ENCODE measurements around the gene TMUB1.

Gene TMUB1

DNA sequence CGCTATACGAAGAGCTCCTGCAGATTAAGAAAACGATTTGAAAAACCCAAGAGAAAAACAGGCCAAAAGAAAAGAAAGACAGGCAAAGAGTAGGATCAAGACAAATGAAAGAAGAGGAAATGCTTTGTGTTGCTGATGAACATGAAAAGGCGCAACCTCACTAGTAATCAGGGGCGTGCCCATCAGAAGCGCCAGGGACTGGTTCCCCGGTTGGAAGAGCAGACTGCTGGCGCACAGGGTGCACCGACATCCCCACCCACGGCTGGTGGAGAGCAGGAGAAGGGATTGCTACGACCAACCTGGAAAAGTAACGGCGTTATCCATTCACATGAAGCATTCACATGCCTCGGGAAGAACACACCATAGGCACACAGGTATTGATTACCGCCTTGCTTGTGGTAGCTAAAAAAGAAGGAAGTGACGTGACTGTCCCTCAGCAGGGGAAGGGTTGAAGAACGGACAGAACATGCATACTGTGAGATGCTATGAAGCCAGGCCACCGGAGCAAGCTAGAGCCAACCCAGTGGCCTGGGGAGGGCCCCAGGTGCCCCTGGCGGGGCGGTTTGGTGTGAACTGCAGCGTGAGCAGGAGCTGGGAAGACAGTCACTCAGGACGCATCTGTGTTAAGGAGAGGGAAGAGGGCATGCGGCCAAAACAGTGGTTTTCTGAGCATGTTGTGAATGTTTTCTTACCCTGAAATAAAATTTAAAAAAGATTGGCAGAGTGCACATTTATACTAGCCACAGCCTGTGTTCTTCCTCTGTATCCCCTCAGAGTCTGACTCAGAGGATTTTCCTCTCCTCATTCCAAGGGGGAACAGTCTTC is 21.3 kb upstream of the TMUB1 start:
- no peak for DNase-seq (ENCODE audit: low read depth in 2 of 2, low spot score in 1 of 2)

DNA sequence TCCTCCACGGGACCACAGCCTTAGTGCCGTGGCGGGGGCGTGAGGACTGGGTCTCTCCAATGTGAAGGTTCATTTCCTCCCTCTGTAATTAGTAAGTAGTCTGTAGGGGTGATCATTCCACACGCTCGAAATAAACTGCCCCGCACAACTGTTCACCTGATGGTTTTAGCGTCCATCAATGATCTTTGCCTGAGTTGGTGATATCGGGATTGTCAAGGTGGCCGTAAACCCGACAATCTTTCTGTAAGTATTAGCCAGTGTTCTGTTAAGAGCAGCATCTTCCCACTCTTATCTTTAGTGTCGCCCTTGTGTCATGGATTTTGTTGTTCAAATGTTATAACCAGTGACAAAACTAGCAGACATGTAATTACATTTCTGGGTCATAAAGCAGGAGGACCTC is 20.7 kb upstream of the TMUB1 start:
- DNase-seq (ENCODE audit: low read depth in 2 of 2, low spot score in 1 of 2) = no peak

DNA sequence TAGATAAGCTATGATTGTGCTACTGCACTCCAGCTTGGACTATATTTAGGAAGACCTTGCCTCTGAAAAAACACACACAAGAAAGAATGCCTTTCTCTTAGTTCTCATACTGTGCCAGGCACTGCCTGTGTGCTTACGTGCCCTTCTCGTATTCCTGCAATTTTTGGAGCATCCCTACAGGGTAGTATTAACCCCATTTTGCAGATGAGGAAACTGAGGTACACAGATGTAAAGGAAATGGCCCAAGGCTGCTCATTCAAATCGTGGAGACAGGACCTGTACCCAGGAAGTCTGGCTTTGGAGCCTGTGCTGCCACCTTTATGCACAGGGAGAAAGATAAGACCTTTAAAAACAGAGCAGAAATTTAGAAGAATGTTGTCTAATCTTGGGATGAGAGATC is 19.7 kb upstream of the TMUB1 start:
- no peak for DNase-seq (ENCODE audit: low read depth in 2 of 2, low spot score in 1 of 2)

DNA sequence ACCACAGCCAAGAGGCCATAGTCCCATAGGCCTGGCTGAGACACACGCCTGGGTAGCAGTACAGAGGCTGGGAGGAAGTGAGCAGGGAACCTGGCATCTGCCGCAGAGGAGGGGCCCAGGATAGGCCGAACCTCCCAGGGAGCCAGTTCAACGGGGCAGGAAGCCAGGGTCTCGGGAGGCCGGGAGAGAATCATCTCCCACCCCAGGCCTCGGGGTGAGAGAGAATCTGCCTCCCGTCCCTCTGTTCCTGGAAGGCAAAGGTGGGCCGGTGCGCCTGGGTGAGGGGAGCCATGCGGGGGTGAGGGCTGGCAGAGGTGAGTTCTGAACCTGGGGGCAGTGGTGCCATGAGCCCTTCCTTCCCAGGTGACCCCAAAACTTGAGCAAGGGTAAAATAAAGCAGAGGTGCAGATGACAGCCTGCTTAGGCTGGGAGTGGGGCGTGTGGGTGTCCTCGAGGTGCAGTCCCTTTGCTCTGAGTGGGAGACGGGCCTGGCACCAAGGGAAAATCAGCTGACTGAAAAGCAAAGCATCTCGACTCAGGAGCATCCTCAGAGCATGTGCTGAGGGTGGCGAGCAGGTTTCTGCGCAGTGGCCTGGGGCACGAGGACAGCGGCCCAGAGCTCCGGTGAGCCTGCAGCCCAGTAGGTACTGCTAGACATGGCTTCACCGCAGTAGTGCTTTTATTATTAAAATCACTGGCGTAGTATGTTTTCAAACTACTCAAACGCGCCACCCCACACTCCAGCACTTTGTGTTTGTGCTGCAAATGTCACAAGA is 18.5 kb upstream of the TMUB1 start:
- no peak for DNase-seq (ENCODE audit: low read depth in 2 of 2, low spot score in 1 of 2)

DNA sequence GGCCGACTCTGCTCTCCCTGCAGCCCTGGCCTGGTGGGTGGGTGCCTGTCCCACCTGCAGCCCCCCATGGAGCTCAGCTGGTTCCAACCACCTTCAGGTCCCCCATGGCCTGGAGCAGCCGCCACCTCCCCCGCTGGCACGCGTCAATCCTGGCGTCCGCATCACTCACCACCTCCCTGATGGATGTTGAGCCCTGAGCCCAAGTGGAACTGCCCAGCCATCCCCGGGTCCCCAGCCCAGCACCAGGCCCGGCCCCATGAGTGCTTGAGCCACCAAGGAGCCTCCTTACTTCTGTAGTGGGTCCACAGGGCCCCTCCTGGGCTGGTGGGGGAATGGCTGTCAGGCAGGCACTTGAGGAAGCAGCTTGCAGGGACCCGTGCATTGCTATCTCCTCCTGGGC is 17.6 kb upstream of the TMUB1 start:
- no peak for DNase-seq (ENCODE audit: low read depth in 2 of 2, low spot score in 1 of 2)

DNA sequence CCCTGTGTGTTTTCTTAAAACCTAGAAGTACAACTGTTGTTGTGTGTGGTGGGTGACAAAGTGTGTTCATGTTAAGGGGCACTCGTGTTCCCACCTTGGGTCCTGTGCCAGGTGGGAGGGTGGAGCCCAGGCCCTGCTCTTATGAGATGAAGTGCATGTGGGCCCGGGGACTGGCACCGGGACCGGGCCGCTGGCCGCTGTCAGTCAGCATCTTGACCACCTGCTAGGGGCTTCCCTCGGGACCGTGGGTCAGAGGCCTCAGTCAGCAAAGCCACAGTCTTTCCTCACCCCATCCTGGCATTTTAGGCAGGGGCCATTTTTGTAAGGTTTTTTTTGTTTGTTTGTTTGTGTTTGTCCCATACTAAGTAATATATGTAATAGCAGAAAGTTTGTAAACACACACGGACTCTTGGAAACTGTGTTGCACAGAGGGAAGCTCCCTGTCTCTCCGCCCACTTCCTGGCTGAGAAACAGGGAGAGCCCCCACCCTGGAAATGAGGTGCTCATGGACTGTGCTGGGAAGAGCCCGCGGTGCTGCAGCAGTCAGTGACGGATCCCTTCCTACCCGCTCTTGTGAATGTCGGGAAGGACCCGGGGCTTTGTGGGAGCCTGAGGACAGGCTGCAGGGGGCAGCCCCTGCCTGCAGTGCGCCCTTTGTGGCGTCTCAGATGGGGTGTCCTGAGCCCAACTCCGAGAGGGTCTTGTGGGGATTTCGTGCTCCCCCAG is 16.4 kb upstream of the TMUB1 start:
- no peak for DNase-seq (ENCODE audit: low read depth in 2 of 2, low spot score in 1 of 2)

DNA sequence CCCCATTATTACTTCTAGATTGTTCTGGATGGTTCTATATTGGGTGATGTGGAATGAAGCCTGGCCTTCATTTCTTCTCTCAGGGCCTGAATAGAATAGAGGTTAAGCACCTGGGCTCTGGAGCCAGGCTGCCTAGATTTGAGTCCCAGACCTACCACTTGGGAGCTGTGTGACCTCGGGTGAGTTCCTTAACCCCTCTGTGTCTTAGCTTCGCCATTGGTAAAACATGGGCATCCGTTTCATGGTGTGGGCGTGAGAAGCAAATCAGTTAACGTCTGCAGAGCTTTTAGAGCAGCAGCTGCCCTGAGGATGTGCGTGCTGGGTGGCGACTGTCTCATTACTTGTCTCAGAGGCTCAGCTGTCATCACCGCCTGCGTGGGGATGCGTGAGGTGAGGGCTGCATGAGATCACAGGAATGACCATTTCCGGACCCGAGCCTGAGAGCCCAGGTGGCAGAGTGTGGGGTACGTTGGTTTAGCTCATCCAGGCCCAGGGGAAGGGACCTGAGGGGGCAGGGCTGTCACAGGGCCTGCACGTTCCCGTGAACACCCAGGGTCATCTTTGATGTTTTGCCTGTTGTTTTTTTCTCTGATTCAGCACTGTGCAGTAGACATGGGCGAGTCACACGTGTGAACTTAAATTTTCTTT is 12.7 kb upstream of the TMUB1 start:
- no peak for DNase-seq (ENCODE audit: low read depth in 2 of 2, low spot score in 1 of 2)

DNA sequence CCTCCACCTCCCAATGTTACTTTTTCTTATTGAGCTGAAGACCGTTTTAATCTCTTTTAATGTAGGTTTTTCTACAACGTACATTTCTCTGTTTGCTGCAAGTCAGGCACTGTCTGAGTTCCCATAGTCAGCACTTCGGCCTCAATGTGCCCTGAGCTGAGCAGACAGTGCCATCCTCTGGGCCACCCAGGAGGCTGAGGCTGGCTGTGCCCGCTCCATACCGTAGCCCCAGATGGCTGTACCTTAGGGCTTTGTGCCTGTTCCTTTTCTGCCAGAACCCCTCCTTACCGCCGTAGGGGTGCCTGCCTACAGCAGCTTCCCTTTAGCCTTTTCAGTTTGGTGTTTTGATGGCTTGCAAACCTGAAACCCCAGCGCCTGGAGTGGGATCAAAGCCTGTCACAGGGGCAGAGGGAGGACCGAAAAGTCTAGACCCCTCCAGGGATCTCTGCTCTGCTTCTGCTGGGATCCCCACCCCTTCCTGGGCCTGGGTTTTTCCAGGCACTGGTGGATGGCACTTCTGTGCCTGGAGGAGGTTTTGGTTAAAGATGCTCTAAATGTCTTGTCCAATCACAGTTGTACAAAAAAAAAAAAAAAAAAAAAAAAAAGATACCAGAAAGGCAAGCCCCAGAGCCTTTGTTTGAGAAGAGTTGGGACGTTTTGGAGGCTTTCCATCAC is 12.0 kb upstream of the TMUB1 start:
- DNase-seq (ENCODE audit: low read depth in 2 of 2, low spot score in 1 of 2) = no peak

DNA sequence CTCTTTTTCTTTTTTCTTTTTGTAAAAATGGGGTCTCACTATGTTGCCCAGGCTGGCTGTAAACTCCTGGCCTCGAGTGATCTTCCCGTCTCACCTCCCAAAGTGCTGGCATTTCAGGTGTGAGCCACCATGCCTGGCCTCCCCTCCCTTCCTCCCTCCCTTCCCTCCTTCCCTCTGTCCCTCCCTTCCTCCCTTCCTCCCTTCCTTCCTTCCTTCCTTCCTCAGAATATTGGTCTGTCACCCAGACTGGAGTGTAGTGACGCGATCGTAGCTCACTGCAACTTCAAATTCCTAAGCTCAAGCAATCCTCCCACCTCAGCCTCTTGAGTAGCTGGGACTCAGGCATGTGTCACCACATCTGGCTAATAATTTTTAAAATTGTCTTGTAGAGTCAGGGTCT is 11.4 kb upstream of the TMUB1 start:
- no peak for DNase-seq (ENCODE audit: low read depth in 2 of 2, low spot score in 1 of 2)

DNA sequence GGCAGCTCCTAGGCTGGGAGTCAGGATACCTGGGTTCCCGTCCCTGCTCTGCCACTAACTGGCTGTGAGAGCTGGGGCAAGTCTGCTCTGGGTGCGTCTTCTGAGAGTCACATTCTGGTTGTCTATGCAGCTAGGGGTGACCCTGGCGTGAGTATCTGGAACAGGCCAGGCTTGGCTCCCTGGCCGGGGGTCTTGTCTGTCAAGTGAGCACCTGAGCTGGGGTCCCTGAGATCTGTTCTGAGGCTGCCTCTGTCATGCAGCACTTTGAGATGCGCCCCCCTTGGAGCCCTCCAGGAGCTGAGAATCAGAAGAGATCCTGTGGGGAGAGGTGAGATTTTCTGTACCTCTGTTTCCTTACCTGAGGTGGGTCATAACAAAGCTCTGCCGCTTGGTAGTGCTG is 10.5 kb upstream of the TMUB1 start:
- no peak for DNase-seq (ENCODE audit: low read depth in 2 of 2, low spot score in 1 of 2)

DNA sequence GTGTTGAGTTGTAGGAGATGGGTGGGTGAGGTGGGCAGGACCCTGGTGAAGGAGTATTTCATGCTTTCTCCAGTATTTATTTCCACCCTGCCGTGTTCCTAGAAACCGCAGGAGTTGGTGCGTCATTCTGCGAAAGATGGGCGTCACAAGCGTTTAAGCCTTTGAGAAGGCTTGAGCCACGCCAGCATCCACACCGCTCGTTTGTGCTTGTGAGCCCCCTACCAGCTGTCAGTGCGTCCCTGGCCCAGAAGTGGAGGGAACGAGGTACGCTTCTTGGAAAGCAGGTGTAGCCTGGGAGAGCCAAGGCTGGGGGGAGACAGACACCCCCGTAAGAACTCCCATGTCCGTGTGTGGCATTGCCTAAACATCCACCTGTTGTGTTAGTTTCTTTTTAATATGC is 8.7 kb upstream of the TMUB1 start:
- DNase-seq (ENCODE audit: low read depth in 2 of 2, low spot score in 1 of 2) = no peak

DNA sequence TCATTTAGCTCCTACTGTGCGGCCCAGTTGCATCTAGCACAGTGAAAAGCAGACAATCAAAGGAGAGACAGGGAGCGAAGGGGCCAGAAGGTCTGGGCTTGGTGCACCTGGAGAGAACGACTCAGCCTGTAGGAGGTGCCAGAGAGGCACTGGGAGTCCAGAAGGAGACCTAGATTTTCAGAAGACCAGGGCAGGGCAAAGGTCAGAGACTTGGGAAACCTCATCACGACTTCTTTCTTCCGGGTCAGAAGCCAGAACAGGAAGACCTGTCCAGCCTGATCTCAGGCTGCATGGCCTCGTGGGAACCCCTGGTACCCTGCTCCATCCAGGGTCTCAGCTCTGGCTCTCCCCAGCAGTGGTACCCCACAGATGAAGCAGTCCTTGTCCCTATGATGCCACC is 8.1 kb upstream of the TMUB1 start:
- DNase-seq (ENCODE audit: low read depth in 2 of 2, low spot score in 1 of 2) = no peak

DNA sequence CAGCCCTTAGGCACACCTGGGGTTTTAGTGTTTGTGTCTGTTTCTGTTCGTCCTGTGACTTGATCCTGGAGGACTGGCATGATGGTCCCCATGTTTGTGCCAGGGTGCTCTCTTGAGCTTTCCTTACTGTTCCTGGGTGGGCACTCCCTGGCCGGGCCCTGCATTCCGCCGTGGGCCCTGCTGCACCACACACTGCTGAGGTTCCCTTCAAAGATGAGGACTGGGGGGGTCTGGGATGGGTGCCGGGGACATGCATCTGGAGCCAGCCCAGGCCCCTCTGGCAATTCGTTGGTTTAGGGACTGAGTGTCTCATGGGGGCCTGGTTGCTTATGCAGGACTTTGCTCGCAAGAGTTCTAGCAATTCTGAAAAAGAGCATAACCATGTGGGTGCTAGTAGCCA is 7.7 kb upstream of the TMUB1 start:
- DNase-seq (ENCODE audit: low read depth in 2 of 2, low spot score in 1 of 2) = no peak

DNA sequence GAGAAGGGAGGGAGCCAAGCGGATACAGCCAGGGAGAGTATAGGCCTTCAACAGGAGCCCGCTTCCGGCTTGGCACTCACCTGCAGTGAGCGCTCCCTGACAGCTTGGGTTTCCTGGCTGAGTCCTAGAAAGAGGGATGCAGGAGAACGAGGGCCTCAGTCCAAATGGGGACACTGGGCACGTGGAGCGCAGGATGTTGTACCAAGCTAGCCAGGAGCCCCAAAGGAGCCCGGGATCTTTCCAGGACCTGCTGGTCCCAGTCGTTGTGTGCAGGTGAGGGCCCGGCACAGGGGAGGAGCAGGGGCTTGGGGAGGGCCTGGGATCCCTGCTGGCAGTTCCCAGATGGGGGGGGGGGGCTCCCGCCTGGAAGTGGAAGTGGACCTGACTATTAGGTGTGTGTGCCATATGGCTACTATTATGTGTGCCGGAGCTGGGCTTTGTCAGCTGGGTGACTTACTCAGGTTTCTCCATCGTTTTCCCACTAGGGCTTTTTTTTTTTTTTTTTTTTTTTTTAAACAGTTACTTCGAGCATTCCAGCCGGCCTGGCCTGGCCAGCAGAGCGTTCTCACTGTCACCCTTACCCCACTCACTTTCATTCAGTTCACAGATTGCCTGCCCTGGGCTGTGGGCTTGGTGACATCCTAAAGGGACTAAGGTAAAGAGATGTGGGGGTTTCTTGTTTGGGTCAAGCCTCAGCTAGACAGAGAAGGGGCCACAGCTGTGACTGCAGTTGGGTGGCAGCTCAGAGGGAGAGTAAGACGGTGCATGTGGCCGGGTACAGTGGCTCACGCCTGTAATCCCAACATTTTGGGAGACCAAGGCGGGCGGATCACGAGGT is 6.8 kb upstream of the TMUB1 start:
- DNase-seq (ENCODE audit: low read depth in 2 of 2, low spot score in 1 of 2) = no peak

DNA sequence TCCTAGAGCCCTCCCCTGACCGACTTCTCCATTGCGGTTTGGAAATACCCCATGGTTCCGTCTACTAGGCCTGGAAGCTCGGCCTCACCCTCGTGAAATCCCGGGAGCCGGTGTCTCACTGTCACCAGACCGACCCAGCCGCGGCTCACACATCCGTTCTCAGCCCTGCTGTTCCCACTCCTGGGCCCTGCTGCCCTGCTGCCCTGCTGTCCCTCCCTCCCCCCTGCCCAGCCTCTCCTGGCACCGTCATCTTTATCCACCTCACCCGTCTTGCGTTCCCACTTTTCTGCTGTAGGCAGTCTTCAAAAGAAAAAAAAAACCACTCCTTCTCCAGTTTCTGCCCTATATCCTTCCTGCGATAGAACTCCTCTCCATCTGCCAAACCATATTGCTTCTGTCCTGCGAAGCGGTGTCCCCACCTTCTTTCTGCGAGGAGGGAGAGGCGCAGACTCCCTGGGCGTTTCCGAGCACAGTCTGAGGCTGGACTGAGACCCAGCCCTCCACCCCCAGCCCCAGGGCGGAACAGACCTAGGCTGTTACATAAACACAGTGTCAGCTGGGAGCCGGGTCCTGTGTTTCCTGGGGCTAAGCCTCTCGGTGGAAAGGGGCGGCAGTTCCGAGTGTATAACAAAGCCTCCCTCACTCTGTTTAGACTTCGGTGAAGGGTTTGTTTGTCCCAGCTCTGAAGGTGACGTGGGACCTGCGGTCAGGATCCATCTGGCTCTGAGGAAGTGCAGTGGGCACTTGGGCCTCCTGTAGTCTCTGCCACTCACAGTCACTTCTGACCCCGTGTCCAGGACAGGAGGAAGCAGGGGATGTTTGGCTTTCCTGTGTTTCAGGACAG is 5.8 kb upstream of the TMUB1 start:
- no peak for DNase-seq (ENCODE audit: low read depth in 2 of 2, low spot score in 1 of 2)

DNA sequence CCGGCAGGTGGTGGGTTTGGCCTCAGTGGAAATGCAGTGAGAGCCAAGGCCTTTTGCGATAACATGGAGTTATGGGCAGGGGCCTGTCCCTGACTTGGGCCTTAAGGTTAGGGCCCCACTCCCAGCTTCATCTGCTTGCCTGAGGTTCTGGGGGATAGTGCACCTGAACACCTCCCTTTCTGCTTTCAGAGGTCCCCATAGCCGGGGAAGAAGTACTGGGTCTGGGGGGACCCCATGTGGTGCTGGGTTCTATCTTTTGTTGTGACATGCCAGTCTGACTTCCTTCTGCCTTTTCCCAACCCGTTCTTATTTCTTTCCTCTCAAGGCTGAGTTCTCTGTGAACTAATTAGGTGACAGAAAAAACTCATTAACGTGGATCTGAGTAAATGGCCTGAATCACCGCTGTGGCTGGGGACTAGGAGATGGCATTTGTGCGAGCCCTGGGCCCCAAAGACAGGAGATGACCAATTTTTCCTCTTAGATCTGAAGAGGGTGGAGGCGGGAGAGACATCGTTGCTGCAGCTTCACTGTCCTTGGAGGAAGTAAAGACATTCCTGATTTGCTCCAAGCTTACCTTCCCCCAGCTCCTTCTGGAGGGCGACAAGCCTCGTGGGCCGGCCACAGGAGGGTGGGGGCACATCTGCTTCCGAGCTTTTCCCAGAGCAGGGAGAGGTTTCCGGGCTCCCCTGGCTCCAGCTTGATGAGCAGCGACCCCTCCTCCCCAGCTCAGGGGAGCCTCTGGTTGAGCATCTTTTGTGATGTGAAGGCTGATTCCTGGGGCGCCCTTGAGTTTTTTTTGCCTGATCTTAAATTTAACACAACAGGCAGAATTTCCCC is 4.9 kb upstream of the TMUB1 start:
- DNase-seq (ENCODE audit: low read depth in 2 of 2, low spot score in 1 of 2) = no peak

DNA sequence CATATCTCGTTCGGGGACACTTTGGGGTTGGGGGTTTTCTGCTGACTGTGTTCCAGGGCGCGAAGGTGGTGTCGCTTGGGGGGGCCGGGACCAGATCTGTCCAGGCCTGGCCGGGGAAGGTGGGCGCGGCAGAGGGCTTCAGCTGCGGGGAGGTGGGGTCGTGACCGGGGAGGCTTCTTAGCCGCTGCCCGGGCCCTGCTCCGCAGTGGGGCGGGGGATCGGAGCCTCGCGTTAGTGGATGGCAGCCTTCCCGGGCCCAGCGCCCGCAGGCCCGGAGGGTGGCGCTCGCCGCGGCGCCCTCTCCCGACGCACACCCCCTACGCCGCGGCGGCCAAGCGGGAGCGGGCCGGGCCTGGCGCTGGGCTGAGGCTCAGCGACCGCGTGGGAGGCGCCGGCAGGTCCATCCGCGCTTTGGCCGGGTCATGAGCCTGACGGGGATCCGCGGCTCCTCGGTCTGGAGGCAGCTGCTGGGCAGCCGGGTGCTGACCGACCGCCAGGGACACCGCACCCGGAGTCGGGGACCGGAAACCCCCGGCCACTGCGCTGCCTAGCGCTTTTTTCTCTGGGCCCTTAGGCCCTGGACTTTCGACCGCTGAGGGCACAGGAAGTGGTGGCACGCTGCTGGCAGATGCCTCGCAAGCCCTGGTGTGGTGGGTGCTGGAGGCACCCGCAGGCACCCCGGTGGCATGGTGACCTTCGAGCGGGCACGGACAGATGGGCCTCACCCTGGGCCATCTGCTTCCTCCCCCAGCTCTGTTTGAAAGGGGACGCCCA is 4.1 kb upstream of the TMUB1 start:
- DNase-seq (ENCODE audit: low read depth in 2 of 2, low spot score in 1 of 2) = no peak
